Fibroblast of upper back skin (primary cell): Measurements from ENCODE around the gene GOLGA8A.
"Not testable (repeated sequence)": the region's sequence is repeated elsewhere in the genome, so short reads cannot be mapped to it uniquely, and the experiment has no call there.

Source experiments
- DNase-seq: peaks from one replicate; pipeline ENCODE4 v3.0.0-alpha.2; 2013

GOLGA8A gene

GRCh38 chr15:34437687-34438086 is at the start of gene GOLGA8A:
Gene GOLGA8A, minus strand, starts transcription at chr15:34437808. Its CDS starts 48,117 bp downstream, at chr15:34389691.
- peak; percentile 83 for DNase-seq

- no peak for DNase-seq
These were observed 46.0 kb upstream of the GOLGA8A start for GRCh38 chr15:34483644-34484043.

GRCh38 chr15:34481370-34481769 is 43.8 kb upstream of the GOLGA8A start:
- DNase-seq = no peak

GRCh38 chr15:34473840-34474239 is 36.2 kb upstream of the GOLGA8A start:
- no peak for DNase-seq

GRCh38 chr15:34472947-34473346 is 35.3 kb upstream of the GOLGA8A start:
- DNase-seq = no peak

- no peak for DNase-seq
These were observed 33.3 kb upstream of the GOLGA8A start for GRCh38 chr15:34470892-34471291.

GRCh38 chr15:34470091-34470490 is 32.5 kb upstream of the GOLGA8A start:
- no peak for DNase-seq

- DNase-seq = no peak
These were observed 24.1 kb upstream of the GOLGA8A start for GRCh38 chr15:34461730-34462129.

- DNase-seq = no peak
These were observed 22.8 kb upstream of the GOLGA8A start for GRCh38 chr15:34460451-34460850.

GRCh38 chr15:34456658-34457057 is 19.1 kb upstream of the GOLGA8A start:
- DNase-seq = no peak

- no peak for DNase-seq
These were observed 5.3 kb upstream of the GOLGA8A start for GRCh38 chr15:34442891-34443290.

- DNase-seq = no peak
These were observed 2.3 kb upstream of the GOLGA8A start for GRCh38 chr15:34439878-34440277.

- peak; percentile 21 for DNase-seq
These were observed 609 bp downstream of the GOLGA8A start for GRCh38 chr15:34436956-34437442.

GRCh38 chr15:34436126-34436955 is 1.3 kb downstream of the GOLGA8A start:
- DNase-seq = no peak

- no peak for DNase-seq
These were observed 1.9 kb downstream of the GOLGA8A start for GRCh38 chr15:34435658-34436057.

GRCh38 chr15:34434627-34435305 is 2.8 kb downstream of the GOLGA8A start:
- DNase-seq = no peak

- DNase-seq = not testable (repeated sequence)
These were observed 3.5 kb downstream of the GOLGA8A start for GRCh38 chr15:34433956-34434626.

GRCh38 chr15:34430642-34431041 is 7.0 kb downstream of the GOLGA8A start:
- DNase-seq = peak; percentile 25

- not testable (repeated sequence) for DNase-seq
These were observed 14.1 kb downstream of the GOLGA8A start for GRCh38 chr15:34423425-34424090.

- DNase-seq = not testable (repeated sequence)
These were observed 16.7 kb downstream of the GOLGA8A start for GRCh38 chr15:34420953-34421352.

GRCh38 chr15:34418435-34418834 is 19.2 kb downstream of the GOLGA8A start:
- not testable (repeated sequence) for DNase-seq

GRCh38 chr15:34409511-34409910 is 28.1 kb downstream of the GOLGA8A start:
- DNase-seq = not testable (repeated sequence)

- DNase-seq = not testable (repeated sequence)
These were observed 28.6 kb downstream of the GOLGA8A start for GRCh38 chr15:34408973-34409372.
